HG02610 (cell line): Measurements from ENCODE around the gene SEC62.

Source experiments
- ATAC-seq: cut with Tn5 transposase; IDR thresholded peaks from one replicate; pipeline ENCODE4 v1.9.1; 2021; ENCODE audit warnings: mild to moderate bottlenecking, moderate library complexity; ENCODE audit not compliant: unreplicated experiment

The SEC62 gene

DNA sequence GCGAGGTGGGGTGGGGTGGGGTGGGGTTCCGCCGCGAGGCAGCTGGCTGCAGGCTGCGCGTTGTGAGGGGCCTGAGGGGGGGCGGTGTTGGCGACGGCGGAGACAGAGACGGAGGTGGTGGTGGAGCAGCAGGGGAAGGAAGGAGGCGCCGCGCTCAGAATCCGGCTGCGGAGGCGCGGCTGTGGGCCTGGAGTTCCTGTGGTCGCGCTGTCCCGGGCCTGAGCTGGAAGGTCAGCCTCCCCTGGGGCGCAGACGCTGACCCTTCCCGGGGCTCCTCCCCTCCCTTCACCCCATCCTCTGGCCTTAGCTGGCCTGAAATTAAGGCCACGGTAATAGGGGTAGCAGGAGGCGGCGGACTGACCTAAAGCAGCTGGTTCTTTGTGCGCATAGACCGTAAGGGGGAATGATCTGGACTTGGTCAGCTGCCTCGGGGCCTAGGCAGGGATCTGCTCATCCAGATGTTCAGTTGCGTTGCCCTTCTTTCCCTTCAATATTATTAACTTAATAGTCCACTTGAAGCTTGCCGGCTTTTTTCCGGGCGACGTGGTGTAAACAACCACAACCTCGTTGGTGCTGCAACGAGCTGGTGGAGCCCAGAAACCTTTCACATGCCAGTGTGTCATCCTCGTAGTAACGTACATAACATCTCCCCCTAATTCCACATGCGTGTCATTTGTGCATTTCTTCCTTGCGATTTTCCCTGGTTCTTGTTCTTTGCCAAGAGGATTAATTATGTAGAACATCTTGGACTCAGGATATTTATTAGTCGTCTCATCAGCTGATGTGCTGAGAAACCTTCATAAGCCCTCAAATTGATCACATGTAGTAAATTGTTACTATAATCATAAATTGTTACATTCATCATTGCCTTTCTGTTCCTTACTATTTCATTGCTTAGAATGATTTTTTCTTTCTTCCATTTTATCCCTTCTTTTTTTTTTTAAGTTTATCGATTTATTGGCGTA, 626 bp downstream of the SEC62 start:
- ATAC-seq = peak; percentile 36

DNA sequence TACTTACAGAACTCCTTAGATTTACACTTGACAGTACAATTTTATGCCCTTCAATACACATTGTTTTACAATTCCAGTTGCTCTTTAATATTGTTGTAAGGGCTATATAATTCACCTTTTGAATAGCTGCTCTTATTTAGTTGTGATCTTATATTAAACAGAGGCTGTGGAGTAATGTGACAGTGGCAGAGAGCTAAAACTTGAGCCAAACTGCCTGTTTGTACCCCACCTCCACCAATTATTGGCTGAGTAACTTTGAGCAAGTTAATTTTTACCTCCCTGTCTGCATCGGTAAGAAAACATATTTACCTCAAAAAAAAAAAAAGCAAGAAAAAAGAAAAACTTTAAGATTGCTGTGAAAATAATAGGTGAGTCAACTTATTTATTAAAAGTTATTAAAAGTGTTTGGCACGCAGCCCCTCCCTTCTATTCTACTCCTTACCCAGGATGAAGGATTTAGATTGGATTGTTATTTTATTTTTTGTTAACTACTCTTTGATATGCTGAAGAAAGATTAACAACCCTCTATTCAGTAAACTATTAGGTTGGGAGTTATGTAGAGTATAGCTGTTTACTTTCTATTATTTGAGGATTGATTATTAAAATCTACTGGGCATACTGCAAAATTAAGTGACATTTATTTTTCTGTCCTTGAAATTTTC, 1.7 kb downstream of the SEC62 start:
- no peak for ATAC-seq

DNA sequence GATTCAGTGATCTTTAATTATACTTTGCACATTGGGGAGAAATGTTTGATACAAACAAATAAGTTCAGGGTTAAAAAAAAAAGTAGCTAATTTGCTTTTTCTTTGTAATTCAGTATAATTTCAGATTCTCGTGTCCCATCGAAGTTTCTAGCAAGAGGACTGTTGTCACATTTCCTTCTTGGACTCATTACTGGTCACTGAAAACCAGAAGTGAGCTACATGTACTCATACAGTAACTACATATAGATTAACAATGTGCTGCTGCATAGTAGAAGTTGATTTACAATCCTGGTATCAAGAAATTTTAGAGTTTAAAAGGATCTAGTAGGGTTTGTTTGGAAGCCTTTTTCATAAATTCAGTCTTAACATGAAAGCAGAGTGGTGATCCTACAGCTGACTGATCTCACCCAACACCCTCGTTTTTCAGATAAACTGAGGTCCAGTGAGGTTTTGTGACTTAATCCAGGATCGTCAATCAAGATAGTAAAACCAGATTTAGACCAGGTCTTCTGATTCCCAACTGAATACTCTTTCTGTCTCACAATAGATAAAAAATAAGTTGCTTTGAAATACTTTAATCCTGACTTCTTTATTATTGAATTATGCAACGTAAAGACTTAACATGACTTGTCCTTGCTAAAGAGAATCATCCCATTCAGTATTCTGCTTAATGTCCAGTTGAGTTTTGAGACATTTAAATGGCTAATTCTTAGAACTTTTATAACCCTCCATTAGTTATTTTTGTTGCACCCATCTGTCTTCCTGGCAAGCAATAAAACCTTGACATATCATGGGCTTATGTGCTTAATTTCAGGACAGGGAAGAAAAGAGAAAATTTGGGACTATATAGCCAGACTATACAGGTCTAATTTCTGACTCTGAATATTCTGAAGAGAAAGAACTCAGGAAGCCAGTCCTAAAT, 2.8 kb downstream of the SEC62 start:
- ATAC-seq = no peak

DNA sequence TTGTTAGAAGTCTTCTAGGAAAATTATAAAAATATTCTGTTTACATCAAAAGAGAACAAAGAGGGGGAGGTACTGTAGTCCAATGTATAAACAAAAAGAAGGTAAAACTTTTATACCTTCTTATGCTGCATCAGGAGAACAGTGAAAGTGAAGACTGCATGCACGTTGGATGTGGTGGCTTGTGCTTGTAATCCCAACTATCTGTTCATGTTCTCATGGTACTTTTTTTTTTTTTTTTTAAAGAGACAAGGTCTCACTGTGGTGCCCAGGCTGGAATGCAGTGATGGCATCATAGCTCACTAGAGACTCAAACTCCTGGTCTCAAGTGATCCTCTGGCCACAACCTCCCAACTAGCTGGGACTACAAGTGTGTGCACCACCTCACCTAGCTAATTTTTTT, 4.2 kb downstream of the SEC62 start:
- ATAC-seq = no peak

- no peak for ATAC-seq
These were observed 4.9 kb downstream of the SEC62 start for GRCh38 chr3:169971522-169971921.

GRCh38 chr3:169980055-169980454, 13.4 kb downstream of the SEC62 start:
- ATAC-seq = no peak

DNA sequence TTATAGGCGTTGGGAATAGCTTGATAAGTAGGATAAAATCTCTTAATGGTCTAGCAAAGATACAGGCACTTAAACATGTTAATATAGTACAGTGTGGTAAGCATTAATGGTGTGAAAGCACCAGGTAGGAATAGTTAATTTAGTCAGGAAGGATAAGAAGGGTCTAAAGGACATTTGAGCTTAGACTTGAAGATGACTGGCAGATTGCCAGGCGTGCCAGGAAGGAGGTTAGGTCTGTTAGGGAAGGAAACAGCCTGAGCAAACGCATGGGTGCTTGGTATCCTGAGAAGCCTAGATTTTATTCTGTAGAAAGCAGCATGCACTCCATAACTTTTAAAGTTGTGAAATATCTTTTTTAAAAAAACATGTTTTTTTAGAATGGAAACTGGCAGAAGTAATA, 17.7 kb downstream of the SEC62 start:
- ATAC-seq = no peak

DNA sequence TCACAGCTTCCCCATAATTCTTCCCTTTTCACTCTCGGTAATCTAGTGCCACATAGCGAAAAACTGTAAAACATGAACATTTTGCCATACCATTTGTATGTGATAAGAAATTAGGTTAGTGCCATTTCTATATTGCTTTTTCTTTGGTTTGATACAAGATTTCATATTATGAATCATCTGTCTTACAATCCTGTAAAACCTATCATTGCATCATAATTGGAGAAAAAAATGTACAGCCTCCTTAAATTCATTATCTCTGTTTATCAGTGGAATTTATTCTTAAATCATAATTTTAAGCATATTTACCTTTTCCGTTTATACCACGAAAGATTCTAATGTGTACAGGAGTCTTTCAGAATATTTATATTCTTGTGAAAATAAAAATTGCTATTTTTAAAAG, 23.8 kb downstream of the SEC62 start:
- ATAC-seq = no peak

GRCh38 chr3:169992156-169992555, 25.5 kb downstream of the SEC62 start:
- ATAC-seq = no peak

GRCh38 chr3:169992781-169993180, 26.2 kb downstream of the SEC62 start:
- ATAC-seq = no peak

DNA sequence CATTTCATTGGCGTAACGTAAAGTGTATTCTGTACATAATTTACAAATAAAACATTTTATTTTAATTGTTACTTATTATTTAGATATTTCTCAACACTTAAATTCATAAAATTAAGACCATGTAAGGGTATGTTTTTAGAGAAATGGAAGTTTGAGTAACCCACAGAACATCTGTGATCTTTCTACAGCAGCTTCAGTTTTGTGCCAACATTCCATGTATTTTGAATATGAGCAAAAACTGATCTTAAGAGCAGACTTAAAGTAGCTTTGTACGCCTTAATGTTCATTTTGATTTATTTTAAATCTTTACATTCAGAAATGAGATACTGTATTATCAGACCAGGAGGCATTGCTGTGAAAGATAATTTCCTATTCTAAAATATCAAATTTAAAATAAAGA, 27.2 kb downstream of the SEC62 start:
- ATAC-seq = no peak

DNA sequence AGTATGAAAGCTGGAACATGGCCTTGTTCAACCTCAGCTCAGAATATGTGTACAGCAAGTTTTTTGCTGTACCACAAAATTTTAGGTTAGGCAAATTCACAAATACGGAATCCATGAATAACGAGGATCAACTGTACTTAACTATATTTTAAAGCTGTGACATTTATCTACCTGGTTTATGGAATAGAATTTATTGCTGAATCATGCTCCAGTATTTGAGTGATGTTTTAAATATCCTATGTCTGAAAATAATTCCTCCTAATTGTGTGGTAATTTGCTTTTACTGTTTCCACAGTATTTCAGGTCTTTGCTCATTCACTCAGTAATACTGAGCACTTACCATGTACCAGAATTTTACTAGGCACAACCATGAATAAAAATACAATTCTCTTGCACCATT, 29.5 kb downstream of the SEC62 start:
- ATAC-seq = no peak

- peak; percentile 35 for ATAC-seq
These were observed 32.1 kb downstream of the SEC62 start for GRCh38 chr3:169998668-169999131.

DNA sequence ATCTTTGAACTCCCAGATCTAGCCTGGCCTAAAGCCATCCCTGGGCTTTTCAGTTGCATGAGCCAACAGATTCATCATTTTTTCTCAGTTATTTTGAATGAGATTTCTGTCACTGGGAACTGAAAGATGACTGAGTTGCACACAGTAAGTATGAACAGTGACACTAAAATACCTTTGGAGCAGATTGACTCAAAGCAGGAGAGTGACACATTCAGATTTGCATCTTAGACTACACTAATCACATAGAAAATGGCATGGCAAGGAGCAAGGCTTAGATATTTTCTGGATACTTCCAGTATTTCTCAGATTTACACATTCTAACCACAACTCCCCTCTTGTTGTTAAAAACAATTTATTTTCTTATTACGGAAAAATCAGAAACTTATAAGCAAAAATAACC, 32.8 kb downstream of the SEC62 start:
- peak; percentile 98 for ATAC-seq

- ATAC-seq = no peak
These were observed 33.4 kb downstream of the SEC62 start for GRCh38 chr3:170000051-170000450.

DNA sequence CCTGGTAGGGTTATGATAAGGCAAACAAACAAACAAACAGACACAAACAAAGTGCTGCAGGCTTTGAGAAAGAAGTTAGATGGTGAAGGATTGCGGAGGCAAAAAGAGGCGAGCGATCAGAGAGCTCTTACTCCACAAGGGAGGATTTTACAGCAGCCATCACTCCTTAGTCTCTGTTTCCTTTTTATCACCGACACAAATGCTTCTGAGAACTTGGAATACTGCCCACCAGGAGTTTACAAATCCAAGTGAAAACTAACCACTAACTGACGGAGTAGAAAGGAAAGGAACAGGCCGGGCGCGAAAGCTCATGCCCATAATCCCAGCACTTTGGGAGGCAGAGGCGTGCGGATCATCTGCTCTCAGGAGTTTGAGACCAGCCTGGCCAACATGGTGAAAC, 35.6 kb downstream of the SEC62 start:
- ATAC-seq = no peak

DNA sequence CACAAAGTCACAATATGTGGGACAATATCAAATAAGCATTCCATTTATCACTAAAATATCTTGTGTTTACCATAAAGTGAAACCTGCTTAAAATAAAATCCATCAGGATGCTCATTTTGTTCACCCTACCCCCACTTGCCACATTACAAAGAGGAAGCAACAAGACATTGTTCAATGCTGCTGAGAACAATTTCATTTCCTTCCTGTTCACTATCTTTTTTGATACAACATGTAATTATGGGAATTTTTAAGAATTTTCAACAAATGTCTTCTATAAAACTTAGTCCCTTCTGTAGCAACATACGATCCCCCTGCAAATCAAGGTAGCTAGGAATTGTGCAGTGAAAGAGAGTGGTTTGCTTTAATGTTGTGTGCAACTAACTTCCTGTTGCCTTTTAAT, 36.3 kb downstream of the SEC62 start:
- ATAC-seq = no peak

DNA sequence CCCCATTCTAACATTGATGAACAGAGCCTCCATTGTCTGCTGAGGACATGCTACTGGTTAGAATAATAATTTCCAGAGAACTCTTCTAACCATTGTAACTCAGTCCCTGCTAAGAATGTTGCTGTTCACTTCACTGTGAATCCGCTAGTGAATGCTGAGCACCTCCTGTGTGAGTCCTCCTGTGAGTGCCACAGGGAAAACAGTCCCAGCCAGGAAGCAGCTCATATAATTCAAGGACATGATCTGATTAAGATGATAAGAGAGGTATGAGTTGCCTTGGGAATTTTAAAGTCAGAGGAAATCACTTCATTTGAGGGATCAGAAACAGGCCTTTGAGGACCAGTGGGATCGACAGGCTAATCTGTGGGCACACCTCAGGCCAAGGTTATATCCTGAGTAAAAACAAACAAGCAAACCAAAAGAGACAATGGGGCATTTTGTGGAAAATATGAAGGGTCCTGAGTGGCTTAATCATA, 37.3 kb downstream of the SEC62 start:
- ATAC-seq = no peak

DNA sequence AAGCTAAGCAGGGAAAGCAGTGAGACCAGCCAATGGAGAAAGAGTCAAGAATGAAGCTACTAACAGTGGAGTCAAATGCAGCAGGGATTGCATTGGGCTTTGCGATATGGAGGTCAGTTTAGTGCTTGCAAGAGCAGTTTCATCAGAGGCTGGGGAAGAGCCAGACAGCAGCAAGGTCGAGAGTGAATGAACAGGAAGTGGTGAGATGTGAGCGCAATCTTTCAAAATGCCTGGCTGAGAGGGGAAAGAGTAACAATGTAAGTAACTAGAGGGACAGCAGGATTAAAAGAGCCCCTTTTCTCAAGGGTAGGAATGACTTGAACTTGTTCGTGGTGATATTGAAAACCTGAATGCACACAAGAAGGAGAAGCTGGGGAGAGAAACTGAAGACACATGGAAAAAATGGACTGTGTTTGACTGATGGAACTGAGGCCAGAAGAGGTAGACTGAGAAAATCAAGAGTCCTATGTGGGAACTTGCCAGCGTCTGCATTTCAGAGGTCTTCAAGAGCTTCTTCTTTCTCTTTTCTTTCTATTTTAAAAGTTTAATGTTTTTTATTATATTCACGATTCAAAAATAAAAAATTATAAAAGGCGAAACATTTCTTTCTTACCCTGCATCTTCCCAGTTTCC, 40.5 kb downstream of the SEC62 start:
- ATAC-seq = peak; percentile 84

- ATAC-seq = no peak
These were observed 43.9 kb downstream of the SEC62 start for GRCh38 chr3:170010498-170010897.
